WERI-Rb-1 (cell line): ENCODE results near the gene PACRG.

ENCODE experiments used
- DNase-seq: peaks from one replicate; pipeline ENCODE4 v3.0.0-alpha.2; 2020
- H3K27ac ChIP-seq: fragments of 250-450 bp; sonication (Bioruptor Pico); 2 replicates; pipeline ENCODE4 v1.5.1; 2020; ENCODE audit warnings: mild to moderate bottlenecking, moderate library complexity
- H3K27me3 ChIP-seq: fragments of 250-450 bp; sonication (Bioruptor Pico); 2 replicates; pipeline ENCODE4 v1.5.1; 2021; ENCODE audit warnings: mild to moderate bottlenecking, low read depth, moderate library complexity; ENCODE audit not compliant: insufficient read depth, severe bottlenecking
- H3K36me3 ChIP-seq: fragments of 250-450 bp; sonication (Bioruptor Pico); 2 replicates; pipeline ENCODE4 v1.5.1; 2020; ENCODE audit warnings: mild to moderate bottlenecking, moderate library complexity
- H3K4me3 ChIP-seq: 2 replicates; pipeline ENCODE4 v1.5.1; 2011; ENCODE audit warnings: low read depth, mild to moderate bottlenecking, control low read depth, low read length
- H3K9me3 ChIP-seq: fragments of 250-450 bp; sonication (Bioruptor Pico); 2 replicates; pipeline ENCODE4 v1.5.1; 2021; ENCODE audit warnings: mild to moderate bottlenecking, moderate library complexity; ENCODE audit not compliant: severe bottlenecking
- TF ChIP-seq, protein P1 (sequence below): IDR thresholded peaks from 2 replicates; pipeline ENCODE4 v1.5.1; 2011; ENCODE audit warnings: low read depth, mild to moderate bottlenecking, control low read depth, inconsistent platforms, low read length

The PACRG gene

DNA sequence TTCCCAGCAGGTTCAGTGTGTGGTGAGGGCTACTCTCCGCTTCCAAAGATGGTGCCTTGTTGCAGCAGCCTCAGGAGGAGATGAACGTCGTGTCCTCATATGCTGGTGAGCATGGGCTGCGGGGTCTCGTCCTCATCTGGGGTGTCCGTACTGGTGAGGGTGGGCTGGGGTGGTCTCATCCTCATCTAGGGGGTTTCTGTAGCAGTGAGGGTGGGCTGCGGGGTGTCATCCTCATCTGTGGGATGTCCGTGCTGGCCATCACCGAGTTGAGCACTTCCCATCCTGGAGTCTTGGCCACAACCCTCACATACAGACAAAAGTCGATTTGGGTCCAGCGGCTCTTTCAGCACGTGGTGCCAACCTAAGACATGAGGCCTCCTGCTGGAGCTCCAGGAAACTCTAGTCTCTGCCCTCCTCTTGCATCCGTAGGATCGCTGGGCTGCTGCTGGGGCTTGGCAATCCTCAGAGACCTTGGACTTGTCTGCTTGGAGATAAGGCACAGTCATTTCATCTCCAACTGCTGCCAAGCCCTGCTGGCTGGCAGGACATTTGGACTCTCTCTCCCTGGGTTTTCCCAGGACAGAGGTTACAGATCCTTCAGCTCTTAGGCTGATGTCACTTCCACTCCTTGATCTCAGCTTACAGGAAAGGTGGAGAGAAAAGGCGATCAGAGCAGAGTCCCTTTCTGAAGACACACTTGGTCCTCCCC is 160.4 kb downstream of the PACRG start:
- no peak overlapping the region for H3K4me3 ChIP-seq
- no peaks in the 10 kb centered on the region for H3K9me3 ChIP-seq
- TF ChIP-seq, protein P1, sequence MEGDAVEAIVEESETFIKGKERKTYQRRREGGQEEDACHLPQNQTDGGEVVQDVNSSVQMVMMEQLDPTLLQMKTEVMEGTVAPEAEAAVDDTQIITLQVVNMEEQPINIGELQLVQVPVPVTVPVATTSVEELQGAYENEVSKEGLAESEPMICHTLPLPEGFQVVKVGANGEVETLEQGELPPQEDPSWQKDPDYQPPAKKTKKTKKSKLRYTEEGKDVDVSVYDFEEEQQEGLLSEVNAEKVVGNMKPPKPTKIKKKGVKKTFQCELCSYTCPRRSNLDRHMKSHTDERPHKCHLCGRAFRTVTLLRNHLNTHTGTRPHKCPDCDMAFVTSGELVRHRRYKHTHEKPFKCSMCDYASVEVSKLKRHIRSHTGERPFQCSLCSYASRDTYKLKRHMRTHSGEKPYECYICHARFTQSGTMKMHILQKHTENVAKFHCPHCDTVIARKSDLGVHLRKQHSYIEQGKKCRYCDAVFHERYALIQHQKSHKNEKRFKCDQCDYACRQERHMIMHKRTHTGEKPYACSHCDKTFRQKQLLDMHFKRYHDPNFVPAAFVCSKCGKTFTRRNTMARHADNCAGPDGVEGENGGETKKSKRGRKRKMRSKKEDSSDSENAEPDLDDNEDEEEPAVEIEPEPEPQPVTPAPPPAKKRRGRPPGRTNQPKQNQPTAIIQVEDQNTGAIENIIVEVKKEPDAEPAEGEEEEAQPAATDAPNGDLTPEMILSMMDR = no peak
- no peaks in the 10 kb centered on the region for H3K36me3 ChIP-seq
- no peaks in the 10 kb centered on the region for H3K27me3 ChIP-seq
- DNase-seq = no peak
- H3K27ac ChIP-seq = no peak overlapping the region

DNA sequence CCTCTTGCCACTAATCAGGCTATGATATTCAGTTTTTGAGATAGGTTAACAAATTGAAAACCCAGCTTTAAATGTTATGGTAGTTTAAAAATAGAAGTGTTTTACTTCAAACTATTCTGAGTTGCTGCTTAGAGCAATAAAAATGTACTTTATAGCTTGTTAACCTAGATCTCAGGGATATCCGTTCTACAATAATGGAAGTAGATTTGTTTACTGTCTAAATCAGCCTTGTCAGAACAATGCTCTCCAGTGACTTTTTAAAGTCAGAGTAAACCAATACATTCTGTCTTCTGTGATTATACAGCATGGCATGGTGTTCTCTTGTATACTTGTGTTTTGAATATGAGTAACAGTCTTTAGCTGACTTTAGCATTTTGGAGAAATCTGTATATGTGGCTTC is 161.5 kb downstream of the PACRG start:
- Histone ChIP-seq H3K4me3 (no peak overlapping the region), H3K27me3 (no peaks in the 10 kb centered on the region), H3K36me3 (no peaks in the 10 kb centered on the region), H3K9me3 (no peaks in the 10 kb centered on the region), H3K27ac (no peak overlapping the region)
- no peak for DNase-seq
- TF ChIP-seq, protein P1 = no peak

DNA sequence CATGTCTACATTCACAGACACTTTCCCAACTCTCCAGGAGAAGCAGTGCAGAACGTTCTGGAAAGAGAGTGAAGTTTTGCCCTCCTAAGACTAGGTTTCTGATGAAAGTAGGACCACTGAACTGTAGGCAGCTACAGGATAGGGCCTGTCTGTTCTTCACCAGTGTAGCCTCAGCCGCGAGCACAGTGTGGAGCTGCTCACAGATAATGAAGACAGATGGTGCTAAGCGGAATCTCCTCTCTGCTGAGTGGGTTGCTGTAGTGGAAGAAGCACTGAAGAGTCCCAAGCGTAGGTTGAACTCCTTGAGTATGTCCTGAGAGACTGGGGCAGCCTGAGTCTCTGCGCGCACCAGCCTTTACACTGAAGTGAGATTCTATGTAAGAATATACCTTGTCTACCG is 170.2 kb downstream of the PACRG start:
- H3K27me3 ChIP-seq = no peaks in the 10 kb centered on the region
- H3K9me3 ChIP-seq = no peaks in the 10 kb centered on the region
- no peak overlapping the region for H3K4me3 ChIP-seq
- H3K27ac ChIP-seq = no peak overlapping the region
- TF ChIP-seq, protein P1 = no peak
- no peaks in the 10 kb centered on the region for H3K36me3 ChIP-seq
- no peak for DNase-seq

DNA sequence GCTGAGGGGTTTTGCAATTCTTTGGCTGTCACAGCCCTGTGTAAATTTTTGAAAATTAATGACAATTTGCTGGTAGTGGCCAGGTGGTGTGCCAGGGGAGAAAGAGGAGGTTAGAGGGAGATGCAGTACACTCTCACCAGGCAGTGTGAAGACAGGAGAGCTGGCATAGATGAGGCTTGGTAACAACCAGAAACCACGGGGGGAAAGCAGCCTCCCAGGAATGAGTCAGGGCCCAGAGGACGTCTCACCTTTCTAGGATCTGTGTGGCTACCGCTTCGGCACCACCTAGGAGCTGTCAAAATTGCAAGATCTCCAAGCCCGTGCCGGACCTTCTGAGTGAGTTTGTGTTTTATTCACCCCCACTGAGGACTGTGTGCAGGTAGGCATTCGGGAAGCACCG is 171.4 kb downstream of the PACRG start:
- Histone ChIP-seq H3K27me3 (no peaks in the 10 kb centered on the region), H3K9me3 (no peaks in the 10 kb centered on the region), H3K36me3 (no peaks in the 10 kb centered on the region), H3K27ac (no peak overlapping the region), H3K4me3 (no peak overlapping the region)
- TF ChIP-seq, protein P1 = no peak
- DNase-seq = no peak

DNA sequence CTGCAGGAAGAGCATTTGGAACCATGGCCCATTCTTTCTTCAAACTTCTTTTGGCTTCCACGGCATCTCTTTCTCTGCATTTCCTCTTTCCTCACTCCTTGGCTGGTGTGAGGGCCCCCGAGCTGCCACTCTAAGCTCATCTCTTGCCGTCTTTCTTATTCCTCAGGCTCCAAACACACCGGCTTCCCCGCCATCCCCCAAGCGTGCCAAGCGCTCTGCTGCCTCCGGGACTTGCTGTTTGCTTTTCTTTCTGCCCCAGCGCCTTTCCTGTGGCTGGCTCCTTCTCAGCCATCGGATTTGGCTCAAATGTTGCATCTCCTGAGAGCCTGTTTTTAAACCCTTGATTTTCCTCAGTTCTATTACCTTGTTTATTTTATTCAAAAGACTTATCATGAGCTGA is 172.7 kb downstream of the PACRG start:
- Histone ChIP-seq H3K27me3 (no peaks in the 10 kb centered on the region), H3K27ac (no peak overlapping the region), H3K9me3 (no peaks in the 10 kb centered on the region), H3K4me3 (no peak overlapping the region), H3K36me3 (no peaks in the 10 kb centered on the region)
- TF ChIP-seq, protein P1 = no peak
- DNase-seq = no peak
